Thyroid gland (tissue), 4 donors: ENCODE data around the gene TICAM2.

Source experiments
- CTCF ChIP-seq, 6 experiments: fragments of 200-600 bp in 3 of 6; fragments of 450-650 bp in 3 of 6; sonication (generic) in 3 of 6; IDR thresholded peaks; one replicate each; pipeline ENCODE4 v1.5.1; 2016 to 2019; ENCODE audit warnings: antibody characterized with exemption in 6 of 6, mild to moderate bottlenecking in 2 of 6, inconsistent platforms in 1 of 6, moderate library complexity in 1 of 6
- POLR2A ChIP-seq, 2 donors: fragments of 450-650 bp; IDR thresholded peaks; one replicate each; pipeline ENCODE4 v1.6.1; 2017; ENCODE audit warnings: antibody characterized with exemption in 2 of 2, mild to moderate bottlenecking in 2 of 2, moderate library complexity in 1 of 2

GRCh38 chr5:115599502-115599901 lies 2.8 kb downstream of the TICAM2 start:
- no peak for TF ChIP-seq CTCF (IDR thresholded peaks at IDR 0.05)
- no peak for TF ChIP-seq POLR2A (IDR thresholded peaks at IDR 0.05)
